ENCODE measurements around the gene GARRE1. TPM values are rescaled to one million over a fixed set of nuclear protein-coding genes. Genes with fewer than 3 reads are reported as not detected.
"Not testable (repeated sequence)": the region's sequence is repeated elsewhere in the genome, so short reads cannot be mapped to it uniquely, and the experiment has no call there.

The GARRE1 gene
- total RNA-seq, 1 donor from 2014 or later = 22.5 TPM

GRCh38 chr19:34275705-34276104 is 21.4 kb downstream of the GARRE1 start:
- no peak for DNase-seq (ENCODE audit: extremely low spot score, unreplicated experiment)
- Mint-ChIP-seq H3K27ac (no peak overlapping the region), H3K9me3 (no peaks in the 10 kb centered on the region), H3K4me3 (no peak overlapping the region), H3K36me3 (peaks cover 7% of the 10 kb centered on the region), H3K27me3 (no peaks in the 10 kb centered on the region), H3K4me1 (ENCODE audit: unreplicated experiment) (peaks cover 10% of the 10 kb centered on the region)
- TF ChIP-seq CTCF (conservative IDR thresholded peaks at IDR 0.05) = no peak

- Mint-ChIP-seq H3K4me3 (no peak overlapping the region), H3K36me3 (peaks cover 5% of the 10 kb centered on the region), H3K9me3 (no peaks in the 10 kb centered on the region), H3K27me3 (no peaks in the 10 kb centered on the region), H3K4me1 (ENCODE audit: unreplicated experiment) (peaks cover 9% of the 10 kb centered on the region), H3K27ac (peak overlapping the region; percentile 3)
- no peak for DNase-seq (ENCODE audit: extremely low spot score, unreplicated experiment)
- TF ChIP-seq CTCF (conservative IDR thresholded peaks at IDR 0.05) = no peak
Observed at GRCh38 chr19:34276614-34277013, 22.3 kb downstream of the GARRE1 start.

GRCh38 chr19:34277244-34277643 is 22.9 kb downstream of the GARRE1 start:
- peaks cover 5% of the 10 kb centered on the region for H3K36me3 Mint-ChIP-seq
- no peaks in the 10 kb centered on the region for H3K9me3 Mint-ChIP-seq
- TF ChIP-seq CTCF (conservative IDR thresholded peaks at IDR 0.05) = no peak
- H3K4me3 Mint-ChIP-seq = no peak overlapping the region
- peaks cover 9% of the 10 kb centered on the region for H3K4me1 Mint-ChIP-seq (ENCODE audit: unreplicated experiment)
- DNase-seq (ENCODE audit: extremely low spot score, unreplicated experiment) = no peak
- no peaks in the 10 kb centered on the region for H3K27me3 Mint-ChIP-seq
- H3K27ac Mint-ChIP-seq = peak overlapping the region; percentile 3

- Mint-ChIP-seq H3K4me3 (no peak overlapping the region), H3K27ac (no peak overlapping the region), H3K27me3 (no peaks in the 10 kb centered on the region), H3K9me3 (no peaks in the 10 kb centered on the region), H3K4me1 (ENCODE audit: unreplicated experiment) (peaks cover 15% of the 10 kb centered on the region), H3K36me3 (peaks cover 11% of the 10 kb centered on the region)
- no peak for TF ChIP-seq CTCF (conservative IDR thresholded peaks at IDR 0.05)
- no peak for DNase-seq (ENCODE audit: extremely low spot score, unreplicated experiment)
Observed at GRCh38 chr19:34278783-34279182, 24.4 kb downstream of the GARRE1 start.

- not testable (repeated sequence) for H3K27me3 Mint-ChIP-seq; H3K27ac Mint-ChIP-seq; H3K9me3 Mint-ChIP-seq; DNase-seq (ENCODE audit: extremely low spot score, unreplicated experiment); H3K4me3 Mint-ChIP-seq
- H3K36me3 Mint-ChIP-seq = peaks cover 11% of the 10 kb centered on the region
- peaks cover 14% of the 10 kb centered on the region for H3K4me1 Mint-ChIP-seq (ENCODE audit: unreplicated experiment)
Observed at GRCh38 chr19:34281444-34281843, 27.1 kb downstream of the GARRE1 start.

- Mint-ChIP-seq H3K36me3 (peaks cover 6% of the 10 kb centered on the region), H3K4me1 (ENCODE audit: unreplicated experiment) (peaks cover 7% of the 10 kb centered on the region), H3K9me3 (no peaks in the 10 kb centered on the region), H3K27me3 (no peaks in the 10 kb centered on the region), H3K4me3 (no peak overlapping the region), H3K27ac (peak overlapping the region; percentile 33)
- no peak for TF ChIP-seq CTCF (conservative IDR thresholded peaks at IDR 0.05)
- DNase-seq (ENCODE audit: extremely low spot score, unreplicated experiment) = no peak
Observed at GRCh38 chr19:34282611-34283519, 28.5 kb downstream of the GARRE1 start.

Measured in type B pancreatic cell (in vitro differentiated cells).